ENCODE results near the gene UBE2L5.

DNA sequence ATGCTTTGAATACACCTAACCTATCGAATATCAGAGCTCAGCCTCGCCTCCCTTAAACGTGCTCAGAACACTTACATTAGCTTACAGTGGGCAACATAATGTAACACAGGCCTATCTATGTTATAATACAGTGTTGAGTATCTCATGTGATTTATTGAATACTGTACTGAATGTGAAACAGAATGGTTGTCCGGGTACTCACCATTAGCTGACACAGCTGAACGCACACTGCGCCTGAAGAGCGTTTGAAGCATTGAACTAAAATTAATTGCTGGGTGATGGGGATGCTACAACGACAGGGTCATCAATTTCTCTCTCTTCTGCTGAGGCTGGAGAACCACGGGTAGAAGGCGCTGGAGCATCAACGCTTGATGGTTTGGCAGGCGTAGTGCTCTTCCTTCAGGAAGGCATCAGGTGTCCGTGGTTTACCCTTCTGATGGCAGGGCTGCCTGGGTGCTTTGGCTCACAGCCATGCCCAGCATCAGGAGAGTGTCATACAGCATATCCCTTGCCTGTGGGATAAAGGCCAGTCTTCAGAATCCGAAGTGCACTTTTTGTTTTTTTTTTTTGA lies 46.9 kb upstream of the UBE2L5 start:
- TF ChIP-seq, protein P1, sequence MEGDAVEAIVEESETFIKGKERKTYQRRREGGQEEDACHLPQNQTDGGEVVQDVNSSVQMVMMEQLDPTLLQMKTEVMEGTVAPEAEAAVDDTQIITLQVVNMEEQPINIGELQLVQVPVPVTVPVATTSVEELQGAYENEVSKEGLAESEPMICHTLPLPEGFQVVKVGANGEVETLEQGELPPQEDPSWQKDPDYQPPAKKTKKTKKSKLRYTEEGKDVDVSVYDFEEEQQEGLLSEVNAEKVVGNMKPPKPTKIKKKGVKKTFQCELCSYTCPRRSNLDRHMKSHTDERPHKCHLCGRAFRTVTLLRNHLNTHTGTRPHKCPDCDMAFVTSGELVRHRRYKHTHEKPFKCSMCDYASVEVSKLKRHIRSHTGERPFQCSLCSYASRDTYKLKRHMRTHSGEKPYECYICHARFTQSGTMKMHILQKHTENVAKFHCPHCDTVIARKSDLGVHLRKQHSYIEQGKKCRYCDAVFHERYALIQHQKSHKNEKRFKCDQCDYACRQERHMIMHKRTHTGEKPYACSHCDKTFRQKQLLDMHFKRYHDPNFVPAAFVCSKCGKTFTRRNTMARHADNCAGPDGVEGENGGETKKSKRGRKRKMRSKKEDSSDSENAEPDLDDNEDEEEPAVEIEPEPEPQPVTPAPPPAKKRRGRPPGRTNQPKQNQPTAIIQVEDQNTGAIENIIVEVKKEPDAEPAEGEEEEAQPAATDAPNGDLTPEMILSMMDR (IDR thresholded peaks at IDR 0.05; ENCODE audit: low read depth, low read length): no peak
- TF ChIP-seq EZH2phosphoT487 (IDR thresholded peaks at IDR 0.05; ENCODE audit: low read depth): no peak

All from OCI-LY3 (cell line).